ENCODE measurements around the gene TMEM208.

GRCh38 chr16:67238278-67238575 lies 11.3 kb downstream of the TMEM208 start:
- no peak for TF ChIP-seq CBX2 (IDR thresholded peaks at IDR 0.05; ENCODE audit: borderline replicate concordance, low read depth)
- TF ChIP-seq POLR2A (IDR thresholded peaks at IDR 0.05; ENCODE audit: low read length): no peak
- TF ChIP-seq, protein P1, sequence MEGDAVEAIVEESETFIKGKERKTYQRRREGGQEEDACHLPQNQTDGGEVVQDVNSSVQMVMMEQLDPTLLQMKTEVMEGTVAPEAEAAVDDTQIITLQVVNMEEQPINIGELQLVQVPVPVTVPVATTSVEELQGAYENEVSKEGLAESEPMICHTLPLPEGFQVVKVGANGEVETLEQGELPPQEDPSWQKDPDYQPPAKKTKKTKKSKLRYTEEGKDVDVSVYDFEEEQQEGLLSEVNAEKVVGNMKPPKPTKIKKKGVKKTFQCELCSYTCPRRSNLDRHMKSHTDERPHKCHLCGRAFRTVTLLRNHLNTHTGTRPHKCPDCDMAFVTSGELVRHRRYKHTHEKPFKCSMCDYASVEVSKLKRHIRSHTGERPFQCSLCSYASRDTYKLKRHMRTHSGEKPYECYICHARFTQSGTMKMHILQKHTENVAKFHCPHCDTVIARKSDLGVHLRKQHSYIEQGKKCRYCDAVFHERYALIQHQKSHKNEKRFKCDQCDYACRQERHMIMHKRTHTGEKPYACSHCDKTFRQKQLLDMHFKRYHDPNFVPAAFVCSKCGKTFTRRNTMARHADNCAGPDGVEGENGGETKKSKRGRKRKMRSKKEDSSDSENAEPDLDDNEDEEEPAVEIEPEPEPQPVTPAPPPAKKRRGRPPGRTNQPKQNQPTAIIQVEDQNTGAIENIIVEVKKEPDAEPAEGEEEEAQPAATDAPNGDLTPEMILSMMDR (IDR thresholded peaks at IDR 0.05): no peak

All from A549 (cell line).